ENCODE data around the gene PDCL2. TPM values are rescaled to one million over a fixed set of nuclear protein-coding genes. Genes with fewer than 3 reads are reported as not detected.
"Not testable (repeated sequence)": the region's sequence is repeated elsewhere in the genome, so short reads cannot be mapped to it uniquely, and the experiment has no call there.

Gene PDCL2
- total and polyA plus RNA-seq, 9 donors, result not detected

- peak overlapping the region; percentile 11 to 25 for H3K27ac ChIP-seq
- H3K4me1 ChIP-seq (ENCODE audit: insufficient read depth), result no peaks in the 10 kb centered on the region
- DNase-seq, result peak; percentile 50 to 72 (median 57)
- peak overlapping the region; percentile 36 for H3K4me3 ChIP-seq
- no peaks in the 10 kb centered on the region for H3K9me3 ChIP-seq
- TF ChIP-seq POLR2A (IDR thresholded peaks at IDR 0.05) (no peak), EP300 (IDR thresholded peaks at IDR 0.05) (no peak)
- TF ChIP-seq, protein P1, sequence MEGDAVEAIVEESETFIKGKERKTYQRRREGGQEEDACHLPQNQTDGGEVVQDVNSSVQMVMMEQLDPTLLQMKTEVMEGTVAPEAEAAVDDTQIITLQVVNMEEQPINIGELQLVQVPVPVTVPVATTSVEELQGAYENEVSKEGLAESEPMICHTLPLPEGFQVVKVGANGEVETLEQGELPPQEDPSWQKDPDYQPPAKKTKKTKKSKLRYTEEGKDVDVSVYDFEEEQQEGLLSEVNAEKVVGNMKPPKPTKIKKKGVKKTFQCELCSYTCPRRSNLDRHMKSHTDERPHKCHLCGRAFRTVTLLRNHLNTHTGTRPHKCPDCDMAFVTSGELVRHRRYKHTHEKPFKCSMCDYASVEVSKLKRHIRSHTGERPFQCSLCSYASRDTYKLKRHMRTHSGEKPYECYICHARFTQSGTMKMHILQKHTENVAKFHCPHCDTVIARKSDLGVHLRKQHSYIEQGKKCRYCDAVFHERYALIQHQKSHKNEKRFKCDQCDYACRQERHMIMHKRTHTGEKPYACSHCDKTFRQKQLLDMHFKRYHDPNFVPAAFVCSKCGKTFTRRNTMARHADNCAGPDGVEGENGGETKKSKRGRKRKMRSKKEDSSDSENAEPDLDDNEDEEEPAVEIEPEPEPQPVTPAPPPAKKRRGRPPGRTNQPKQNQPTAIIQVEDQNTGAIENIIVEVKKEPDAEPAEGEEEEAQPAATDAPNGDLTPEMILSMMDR (IDR thresholded peaks at IDR 0.05), result no peak
- H3K36me3 ChIP-seq, result no peaks in the 10 kb centered on the region
- intact Hi-C loops (cut with DNase I), result loop anchor here in 2 of 4 donors (5.0 to 10.0 kb wide), 3 partner anchors 206 to 579 kb away; partner anchors contain the start of gene SRD5A3 (in 2 of the 2)
- whole genome bisulfite sequencing, 3 donors, result 4 to 12% (median 8%) methylated on average over 10 of the region's 10 CpGs
- no peaks in the 10 kb centered on the region for H3K27me3 ChIP-seq
Measured at GRCh38 chr4:55553441-55554201, 38.4 kb downstream of the PDCL2 start.

DNA sequence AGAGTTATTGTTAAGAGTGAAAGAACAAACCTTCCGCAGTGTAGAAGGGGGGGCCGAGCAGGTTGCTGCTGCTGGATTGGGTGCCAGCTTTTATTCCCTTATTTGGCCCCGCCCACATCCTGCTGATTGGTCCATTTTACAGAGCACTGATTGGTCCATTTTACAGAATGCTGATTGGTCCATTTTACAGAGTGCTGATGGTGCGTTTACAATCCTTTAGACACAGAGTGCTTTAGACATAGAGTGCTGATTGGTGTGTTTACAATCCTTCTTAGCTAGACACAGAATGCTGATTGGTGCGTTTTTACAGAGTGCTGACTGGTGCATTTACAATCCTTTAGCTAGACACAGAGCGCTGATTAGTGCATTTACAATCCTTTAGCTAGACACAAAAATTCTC is 40.1 kb downstream of the PDCL2 start:
- intact Hi-C loops (cut with DNase I), result loop anchor here in 2 of 4 donors (5.0 to 10.0 kb wide), 3 partner anchors 205 to 577 kb away; partner anchors contain the start of gene SRD5A3 (in 2 of the 2)
- WGBS, 3 donors, result 85 to 94% (median 87%) methylated on average over 6 of the region's 6 CpGs

GRCh38 chr4:55549888-55550287 is 42.2 kb downstream of the PDCL2 start:
- Histone ChIP-seq H3K9me3 (no peaks in the 10 kb centered on the region), H3K4me3 (no peak overlapping the region), H3K4me1 (ENCODE audit: insufficient read depth) (no peaks in the 10 kb centered on the region), H3K27me3 (no peaks in the 10 kb centered on the region), H3K27ac (no peak overlapping the region), H3K36me3 (no peaks in the 10 kb centered on the region)
- 79 to 83% (median 81%) methylated on average over 2 of the region's 2 CpGs for WGBS, 3 donors
- TF ChIP-seq, protein P1 (IDR thresholded peaks at IDR 0.05), result no peak
- no peak for TF ChIP-seq EP300 (IDR thresholded peaks at IDR 0.05)
- no peak for TF ChIP-seq POLR2A (IDR thresholded peaks at IDR 0.05)
- no peak for DNase-seq
- intact Hi-C loops (cut with DNase I), result loop anchor here (2.0 to 10.0 kb wide), 4 partner anchors 155 to 575 kb away; partner anchors contain the start of genes SRD5A3 (in 4 of the 4) and TMEM165 (in 1 of the 4)

More for the DNA sequence above, 40.1 kb downstream of the PDCL2 start:
- H3K36me3 ChIP-seq; DNase-seq; H3K9me3 ChIP-seq; H3K4me1 ChIP-seq (ENCODE audit: insufficient read depth); H3K27ac ChIP-seq; H3K4me3 ChIP-seq; H3K27me3 ChIP-seq: not testable (repeated sequence)

GRCh38 chr4:55547918-55548317 is 44.1 kb downstream of the PDCL2 start:
- no peak overlapping the region for H3K4me3 ChIP-seq
- TF ChIP-seq, protein P1 (IDR thresholded peaks at IDR 0.05), result no peak
- TF ChIP-seq POLR2A (IDR thresholded peaks at IDR 0.05), result no peak
- TF ChIP-seq EP300 (IDR thresholded peaks at IDR 0.05), result no peak
- H3K9me3 ChIP-seq, result no peaks in the 10 kb centered on the region
- no peaks in the 10 kb centered on the region for H3K27me3 ChIP-seq
- no peak for DNase-seq
- H3K4me1 ChIP-seq (ENCODE audit: insufficient read depth), result no peaks in the 10 kb centered on the region
- peak overlapping the region in 1 of 2 donors; percentile 99 for H3K27ac ChIP-seq
- 36 to 66% (median 58%) methylated on average over 4 of the region's 4 CpGs for WGBS, 3 donors
- intact Hi-C loops (cut with DNase I), result loop anchor here in 3 of 4 donors (2.0 to 10.0 kb wide), 4 partner anchors 151 to 203 kb away; partner anchors contain the start of genes SRD5A3 (in 2 of the 3) and TMEM165 (in 1 of the 3)
- H3K36me3 ChIP-seq, result no peaks in the 10 kb centered on the region

DNA sequence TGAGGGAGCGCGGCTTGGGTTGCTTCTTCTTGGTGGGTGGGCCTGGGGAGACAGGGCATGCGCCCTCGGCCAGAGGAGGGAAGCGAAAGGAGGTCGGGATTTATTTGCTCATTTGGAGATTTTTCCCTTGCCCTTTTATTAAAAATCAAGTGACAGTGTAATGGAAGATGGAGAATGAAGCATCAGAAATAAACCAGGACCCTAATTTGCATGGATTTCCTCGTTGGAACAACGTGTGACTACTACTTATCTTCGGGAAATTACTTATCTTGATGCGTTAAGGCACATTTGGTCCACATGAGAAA is 44.6 kb downstream of the PDCL2 start:
- intact Hi-C loops (cut with DNase I), result loop anchor here in 3 of 4 donors (2.0 to 10.0 kb wide), 3 partner anchors 151 to 203 kb away; partner anchors contain the start of gene SRD5A3 (in 2 of the 3)
- no peaks in the 10 kb centered on the region for H3K9me3 ChIP-seq

More for the DNA sequence above, 44.6 kb downstream of the PDCL2 start:
- 0 to 1% (median 1%) methylated on average over 10 of the region's 10 CpGs for WGBS, 3 donors
- no peak for TF ChIP-seq POLR2A (IDR thresholded peaks at IDR 0.05)
- TF ChIP-seq EP300 (IDR thresholded peaks at IDR 0.05), result no peak
- TF ChIP-seq, protein P1 (IDR thresholded peaks at IDR 0.05), result no peak
- Histone ChIP-seq H3K4me1 (ENCODE audit: insufficient read depth) (no peaks in the 10 kb centered on the region), H3K36me3 (no peaks in the 10 kb centered on the region), H3K27me3 (no peaks in the 10 kb centered on the region), H3K27ac (peak overlapping the region; percentile 94 to 99), H3K4me3 (peak overlapping the region; percentile 78)
- DNase-seq, result peak in 3 of 5 donors; percentile 50 to 69 (median 63)
